NCI-H748 treated with DMSO at 0.1 percent for 48 hours (cell line): Measurements from ENCODE around the gene CLMN.
"Not testable (repeated sequence)": the region's sequence is repeated elsewhere in the genome, so short reads cannot be mapped to it uniquely, and the experiment has no call there.

Source experiments
- DNase-seq: peaks from one replicate; lab custom pipeline; 2025; lab: John Stamatoyannopoulos, UW

CLMN gene

DNA sequence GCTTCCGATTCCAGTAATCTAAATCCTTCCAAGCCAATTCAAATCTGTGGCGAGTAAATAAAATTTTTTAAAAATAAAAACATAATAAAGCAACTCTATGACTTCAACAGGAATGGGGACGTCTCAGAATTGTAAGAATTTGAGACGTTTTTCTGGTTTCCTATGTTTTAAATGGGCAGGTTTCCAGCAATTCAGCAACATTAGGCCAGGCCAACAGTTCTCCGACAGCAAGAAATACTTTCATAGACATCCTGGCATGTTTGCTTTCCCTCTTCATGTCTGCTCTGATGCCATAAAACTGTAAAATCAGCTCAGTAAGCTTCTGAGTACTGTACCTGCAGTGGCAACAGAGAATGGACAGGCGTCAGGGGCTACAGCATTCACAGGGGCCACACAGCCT, 126.6 kb downstream of the CLMN start:
- no peak for DNase-seq

- no peak for DNase-seq
These were observed 127.4 kb downstream of the CLMN start for GRCh38 chr14:95192311-95192710.

DNA sequence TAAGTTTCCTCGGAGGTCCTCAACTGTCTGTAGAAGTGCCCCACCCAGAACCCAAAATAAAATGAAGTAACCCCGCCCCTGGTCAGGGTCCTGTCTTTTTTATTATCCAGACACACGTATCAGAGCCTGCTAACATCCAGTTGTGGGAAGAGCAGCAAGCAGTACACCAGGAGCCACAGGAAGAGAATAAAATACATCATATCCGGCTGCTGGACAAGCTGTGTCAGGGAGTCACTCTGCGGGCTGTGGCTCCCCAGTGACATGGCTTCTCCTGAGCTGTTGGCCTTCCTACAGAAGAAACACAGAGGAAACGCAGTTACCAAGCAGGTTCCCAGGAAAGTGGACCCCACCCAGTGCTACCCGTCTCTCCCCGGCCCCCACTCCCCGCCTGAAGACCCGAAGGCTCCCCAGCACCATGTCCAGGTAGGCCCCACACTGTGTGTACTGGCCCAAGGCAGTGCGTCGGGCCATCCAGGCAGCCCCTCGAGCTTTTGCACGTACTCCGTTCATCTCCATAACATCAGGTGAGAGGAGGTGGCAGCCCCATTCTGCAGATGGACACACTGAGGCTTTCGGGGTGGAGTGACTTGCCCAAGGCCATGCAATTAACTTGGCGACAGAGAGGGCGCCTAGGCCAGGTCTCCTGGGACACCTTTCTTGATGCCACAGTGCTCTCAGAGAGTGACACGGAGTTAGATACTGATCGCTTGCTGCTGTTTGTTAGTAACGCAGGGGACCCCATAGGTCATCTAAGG, 128.1 kb downstream of the CLMN start:
- DNase-seq = no peak

DNA sequence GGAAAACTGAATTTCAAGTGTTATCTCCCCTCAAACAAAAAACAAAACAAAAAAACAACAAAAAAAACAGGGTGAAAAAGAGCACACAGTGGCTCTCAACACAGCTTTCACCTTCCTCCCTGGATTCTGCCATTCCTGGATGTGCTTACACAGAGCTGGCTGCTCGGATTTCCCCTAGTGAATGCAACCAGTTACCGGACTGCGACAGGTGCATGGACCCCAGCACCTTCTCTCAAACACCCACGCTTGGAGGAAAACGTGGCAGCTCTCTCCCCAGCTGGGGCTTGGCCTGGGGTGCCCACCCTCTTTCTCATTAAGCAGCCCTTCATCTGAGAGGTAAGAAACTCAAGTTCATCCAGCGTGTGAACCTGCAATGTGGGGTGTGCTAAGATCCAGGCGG, 128.9 kb downstream of the CLMN start:
- DNase-seq = no peak

DNA sequence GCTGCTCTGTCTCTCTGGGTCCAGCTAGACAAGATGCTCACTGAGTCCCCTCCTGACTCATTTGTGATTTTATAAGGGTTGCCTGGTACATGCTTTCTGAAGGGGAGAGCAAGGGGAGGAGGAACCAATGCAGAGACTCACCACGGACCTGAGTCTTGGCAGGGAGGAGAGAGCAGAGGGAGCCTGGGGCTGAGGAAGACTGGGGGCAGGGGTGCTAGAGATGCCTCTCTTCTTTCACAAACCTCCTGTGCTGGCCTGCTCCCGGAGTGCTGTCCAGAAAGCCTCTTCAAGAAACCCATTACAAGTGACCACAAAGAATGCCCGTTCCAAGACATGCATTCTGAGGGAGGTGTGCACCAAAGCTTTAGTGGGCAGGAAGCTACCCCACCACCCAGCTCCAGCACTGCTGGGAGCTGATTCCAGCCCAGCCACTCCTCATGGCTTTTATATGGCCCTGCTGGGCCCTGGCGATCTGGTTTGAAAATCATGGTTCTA, 129.3 kb downstream of the CLMN start:
- no peak for DNase-seq

- no peak for DNase-seq
These were observed 130.2 kb downstream of the CLMN start for GRCh38 chr14:95189367-95190132.

DNA sequence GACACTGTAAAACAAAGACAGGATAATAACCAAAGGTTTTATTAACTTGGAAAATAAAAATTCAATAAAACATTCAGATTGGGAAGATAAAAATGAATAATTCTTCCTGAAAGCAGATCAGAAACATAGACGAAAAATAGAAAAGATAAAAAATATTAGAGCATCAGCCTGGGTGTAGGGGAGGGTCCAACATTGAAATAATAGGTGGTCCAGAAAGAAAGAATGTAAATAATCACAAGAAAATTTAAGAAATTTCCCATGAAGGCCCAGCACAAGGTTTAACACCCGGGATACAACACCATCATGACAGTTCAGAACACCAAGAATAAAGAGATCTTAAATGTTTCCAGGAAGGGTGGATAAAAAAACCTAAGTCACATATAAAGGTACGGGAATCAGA, 131.3 kb downstream of the CLMN start:
- no peak for DNase-seq

- DNase-seq = no peak
These were observed 133.8 kb downstream of the CLMN start for GRCh38 chr14:95185767-95186392.

DNA sequence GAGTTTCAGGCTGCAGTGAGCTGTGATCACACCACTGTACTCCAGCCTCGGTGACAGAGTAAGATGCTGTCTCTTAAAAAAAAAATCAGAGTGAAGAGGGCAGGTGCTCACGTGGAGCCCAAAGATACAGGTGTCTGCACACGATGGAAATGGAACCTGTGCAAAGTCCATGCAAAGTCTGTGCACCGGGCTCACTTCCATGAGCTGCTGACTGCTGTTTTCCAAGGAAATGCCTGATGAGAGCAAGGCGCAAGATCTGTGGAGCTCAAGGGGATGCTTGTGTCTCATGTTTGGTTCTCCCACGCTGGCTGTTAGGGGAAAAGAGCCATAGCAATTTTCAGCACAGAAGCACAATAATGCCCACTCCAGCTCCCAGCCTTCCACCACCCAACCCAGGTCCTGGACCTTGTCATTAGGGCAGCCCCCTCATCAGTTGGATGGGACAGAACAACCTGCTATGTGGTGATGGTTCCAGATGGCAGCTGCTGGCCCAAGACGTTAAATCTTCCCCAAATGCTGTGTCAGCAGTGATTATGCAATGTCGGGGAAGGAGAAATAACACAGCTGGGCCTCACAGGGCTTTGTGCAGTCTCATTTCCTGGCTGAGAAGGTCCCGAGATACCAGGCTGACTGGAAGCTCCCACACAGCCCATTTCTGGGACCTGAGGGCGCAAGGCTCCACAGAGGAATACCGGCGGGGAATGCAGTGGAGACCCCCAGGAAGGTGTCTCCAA, 134.5 kb downstream of the CLMN start:
- no peak for DNase-seq

- no peak for DNase-seq
These were observed 135.3 kb downstream of the CLMN start for GRCh38 chr14:95184413-95184790.

DNA sequence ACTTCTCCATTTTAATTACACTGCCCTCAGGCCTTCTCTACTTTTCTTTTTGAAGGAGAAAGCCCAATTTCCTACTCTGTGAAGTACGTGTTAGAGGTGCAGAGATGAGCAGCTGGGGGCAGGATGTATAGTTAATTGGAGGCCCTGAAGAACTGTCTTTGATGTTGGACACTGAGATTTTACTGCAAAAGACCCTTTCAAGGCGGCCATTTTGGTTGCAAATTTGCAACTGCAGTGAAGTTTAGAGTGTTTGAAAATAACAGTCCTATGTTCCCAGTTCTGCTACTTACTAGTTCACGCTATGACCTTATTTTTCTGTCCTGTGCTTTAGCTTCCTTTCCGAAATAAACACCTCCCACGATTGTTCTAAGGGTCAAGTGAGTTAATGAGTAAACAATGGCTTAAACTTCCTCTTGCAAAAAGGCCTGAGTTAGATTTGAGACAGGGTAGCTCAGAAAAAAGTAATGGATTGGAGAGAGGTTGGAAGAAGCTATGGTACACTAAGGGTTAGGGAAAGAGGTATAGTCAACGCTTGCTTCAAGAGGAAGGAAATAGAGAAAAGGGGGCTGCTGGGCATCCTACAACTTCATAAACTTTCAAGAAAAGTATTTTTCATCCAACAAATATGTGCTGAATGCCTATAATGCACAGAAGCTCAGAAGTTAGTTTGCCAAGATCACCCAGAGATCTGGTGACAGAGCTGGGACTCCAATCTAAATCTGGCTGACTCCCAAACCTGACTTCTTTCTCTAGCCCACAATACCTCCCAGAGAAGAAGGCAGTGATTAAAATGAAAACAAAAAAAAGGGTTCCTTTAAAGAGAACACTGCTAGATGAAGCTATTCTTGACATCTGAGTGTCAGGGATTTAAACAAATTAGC, 135.9 kb downstream of the CLMN start:
- DNase-seq = no peak

- no peak for DNase-seq
These were observed 136.6 kb downstream of the CLMN start for GRCh38 chr14:95183082-95183481.

GRCh38 chr14:95182379-95182778, 137.3 kb downstream of the CLMN start:
- no peak for DNase-seq

- no peak for DNase-seq
These were observed 138.6 kb downstream of the CLMN start for GRCh38 chr14:95180966-95181741.

DNA sequence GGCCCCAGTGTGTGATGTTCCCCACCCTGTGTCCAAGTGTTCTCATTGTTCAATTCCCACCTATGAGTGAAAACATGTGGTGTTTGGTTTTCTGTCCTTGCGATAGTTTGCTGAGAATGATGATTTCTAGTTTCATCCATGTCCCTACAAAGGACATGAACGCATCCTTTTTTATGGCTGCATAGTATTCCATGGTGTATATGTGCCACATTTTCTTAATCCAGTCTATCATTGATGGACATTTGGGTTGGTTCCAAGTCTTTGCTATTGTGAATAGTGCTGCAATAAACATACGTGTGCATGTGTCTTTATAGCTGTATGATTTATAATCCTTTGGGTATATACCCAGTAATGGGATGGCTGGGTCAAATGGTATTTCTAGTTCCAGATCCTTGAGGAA, 144.0 kb downstream of the CLMN start:
- DNase-seq = not testable (repeated sequence)

DNA sequence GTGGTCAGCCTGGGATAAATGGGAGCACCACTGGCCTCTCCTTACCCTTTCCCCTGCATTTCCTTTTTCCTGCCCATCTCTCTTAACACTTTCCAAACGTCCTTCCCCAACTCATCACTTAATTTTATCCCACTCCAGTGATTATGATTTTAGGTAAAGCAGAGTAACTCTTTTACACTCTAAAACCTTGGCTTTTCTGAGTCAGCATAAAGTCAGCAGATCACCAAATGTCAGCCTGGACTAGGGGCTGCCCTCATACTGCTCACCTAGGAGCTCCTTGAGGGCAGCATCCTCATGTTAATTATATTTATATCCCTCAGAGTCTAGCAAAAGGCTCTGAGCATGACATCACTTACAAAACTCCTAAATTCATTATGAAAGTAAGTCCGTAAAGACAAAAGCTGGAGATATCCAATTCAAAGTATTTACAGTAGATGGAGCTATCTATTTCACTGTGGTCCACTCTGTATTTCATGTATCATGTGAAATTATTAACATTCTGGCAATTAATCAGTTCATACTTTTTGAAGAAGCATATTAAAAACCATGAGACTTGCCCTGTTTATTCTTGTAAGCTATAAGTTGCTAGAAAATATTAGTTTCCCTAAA, 145.4 kb downstream of the CLMN start:
- DNase-seq = no peak

GRCh38 chr14:95173518-95173917, 146.2 kb downstream of the CLMN start:
- no peak for DNase-seq

GRCh38 chr14:95167177-95167576, 152.5 kb downstream of the CLMN start:
- no peak for DNase-seq

DNA sequence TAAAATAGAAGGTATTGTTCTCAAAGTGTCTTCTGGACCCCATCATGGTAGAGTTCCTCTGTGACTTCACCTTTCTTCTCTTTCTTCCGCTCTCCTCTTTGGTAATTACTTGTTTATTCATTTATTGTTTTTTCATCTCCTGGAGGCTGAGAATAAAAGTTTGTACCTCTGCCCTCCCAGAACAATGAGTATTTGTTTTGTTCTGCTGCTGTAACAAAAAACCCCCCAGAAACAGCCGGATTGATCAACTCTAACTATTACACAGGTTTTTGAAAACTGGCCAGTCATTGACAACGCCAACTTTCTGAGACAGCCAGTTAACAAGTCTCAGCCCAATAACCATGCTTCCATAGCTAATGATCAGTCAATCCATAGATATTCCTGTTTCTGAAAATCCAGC, 154.2 kb downstream of the CLMN start:
- DNase-seq = no peak

GRCh38 chr14:95164506-95164905, 155.2 kb downstream of the CLMN start:
- DNase-seq = no peak
